ENCODE data around the gene MCRIP2.
"Not testable (repeated sequence)": the region's sequence is repeated elsewhere in the genome, so short reads cannot be mapped to it uniquely, and the experiment has no call there.

DNA sequence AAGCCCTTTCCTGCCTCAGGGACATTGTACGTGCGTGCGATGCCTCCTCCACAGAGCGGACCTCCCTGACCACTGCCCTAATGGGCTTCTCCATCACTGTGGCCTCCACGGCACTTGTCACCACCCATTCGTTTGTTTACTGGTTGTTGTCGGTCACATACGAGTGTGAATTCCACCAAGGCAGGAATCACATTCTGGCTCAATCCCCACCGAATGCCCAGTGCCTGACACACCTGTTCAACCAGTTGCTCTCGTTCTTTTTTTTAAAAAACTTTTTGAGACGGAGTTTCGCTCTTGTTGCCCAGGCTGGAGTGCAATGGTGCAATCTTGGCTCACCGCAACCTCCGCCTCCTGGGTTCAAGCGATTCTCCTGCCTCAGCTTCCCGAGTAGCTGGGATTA lies 49.6 kb downstream of the MCRIP2 start:
- not testable (repeated sequence) for TF ChIP-seq POLR2A, POLR2AphosphoS5, EP300 (IDR thresholded peaks at IDR 0.05)
- TF ChIP-seq, protein P1, sequence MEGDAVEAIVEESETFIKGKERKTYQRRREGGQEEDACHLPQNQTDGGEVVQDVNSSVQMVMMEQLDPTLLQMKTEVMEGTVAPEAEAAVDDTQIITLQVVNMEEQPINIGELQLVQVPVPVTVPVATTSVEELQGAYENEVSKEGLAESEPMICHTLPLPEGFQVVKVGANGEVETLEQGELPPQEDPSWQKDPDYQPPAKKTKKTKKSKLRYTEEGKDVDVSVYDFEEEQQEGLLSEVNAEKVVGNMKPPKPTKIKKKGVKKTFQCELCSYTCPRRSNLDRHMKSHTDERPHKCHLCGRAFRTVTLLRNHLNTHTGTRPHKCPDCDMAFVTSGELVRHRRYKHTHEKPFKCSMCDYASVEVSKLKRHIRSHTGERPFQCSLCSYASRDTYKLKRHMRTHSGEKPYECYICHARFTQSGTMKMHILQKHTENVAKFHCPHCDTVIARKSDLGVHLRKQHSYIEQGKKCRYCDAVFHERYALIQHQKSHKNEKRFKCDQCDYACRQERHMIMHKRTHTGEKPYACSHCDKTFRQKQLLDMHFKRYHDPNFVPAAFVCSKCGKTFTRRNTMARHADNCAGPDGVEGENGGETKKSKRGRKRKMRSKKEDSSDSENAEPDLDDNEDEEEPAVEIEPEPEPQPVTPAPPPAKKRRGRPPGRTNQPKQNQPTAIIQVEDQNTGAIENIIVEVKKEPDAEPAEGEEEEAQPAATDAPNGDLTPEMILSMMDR (IDR thresholded peaks at IDR 0.05) = not testable (repeated sequence)

Measured in upper lobe of left lung (tissue), 4 donors.